GM06990 (cell line): ENCODE data around the gene FOXD2.

Source experiments
- DNase-seq: peaks from one replicate; pipeline ENCODE4 v3.0.0-alpha.2; 2011; ENCODE audit not compliant: insufficient read length; ENCODE audit errors: extremely low read depth
- H3K27me3 ChIP-seq: replicated peaks from 2 replicates; pipeline ENCODE4 v1.6.0; 2011; ENCODE audit warnings: low read length; ENCODE audit not compliant: control insufficient read depth, insufficient read depth
- H3K36me3 ChIP-seq: 2 replicates; pipeline ENCODE4 v1.5.1; 2011; ENCODE audit warnings: low read length; ENCODE audit not compliant: control insufficient read depth, insufficient read depth
- H3K4me3 ChIP-seq: replicated peaks from 2 replicates; pipeline ENCODE4 v1.5.1; 2011; ENCODE audit warnings: low read depth, mild to moderate bottlenecking, control low read depth, low read length
- TF ChIP-seq, protein P1 (sequence below): IDR thresholded peaks from 2 replicates; pipeline ENCODE4 v1.5.1; 2011; ENCODE audit warnings: low read length, control low read depth, mild to moderate bottlenecking, inconsistent platforms; ENCODE audit not compliant: insufficient read depth, poor library complexity, severe bottlenecking

The FOXD2 gene

DNA sequence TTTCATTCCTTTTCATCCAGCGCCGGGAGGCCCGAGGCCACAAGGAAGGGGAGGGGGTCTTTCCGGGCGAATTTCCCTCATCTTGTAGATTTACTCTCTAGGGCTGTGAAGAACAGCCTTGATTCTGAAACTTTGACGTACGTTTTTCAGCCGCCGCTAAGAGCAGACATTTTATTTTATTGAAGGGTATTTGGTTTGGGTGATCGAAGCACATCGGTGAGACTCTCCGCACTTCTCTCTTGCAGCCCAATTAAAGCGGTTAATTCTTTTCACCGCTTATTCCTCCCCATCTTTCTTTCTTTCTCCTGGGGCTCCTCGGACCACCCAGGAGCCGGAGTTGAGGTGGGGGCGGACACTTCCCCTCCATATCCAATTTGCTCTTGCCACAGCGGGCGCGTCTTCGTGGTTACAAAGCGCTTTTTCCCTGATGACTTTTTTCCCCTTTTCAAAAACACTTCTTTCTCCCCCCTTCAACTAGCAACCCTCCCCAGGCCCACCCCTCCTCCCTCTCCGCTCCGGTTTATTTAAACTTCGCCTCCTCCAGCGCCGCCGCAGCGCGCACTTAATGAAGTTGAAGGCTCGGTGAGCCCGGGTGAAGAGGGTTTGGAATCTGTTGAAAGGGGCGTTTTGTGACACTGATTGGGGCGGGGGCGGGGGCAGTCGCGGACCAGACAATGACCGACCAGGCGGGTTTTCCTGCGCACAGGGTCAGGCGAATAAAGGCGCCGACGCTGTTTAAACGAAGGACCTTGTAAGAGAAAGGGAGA, 5.9 kb downstream of the FOXD2 start:
- DNase-seq: no peak
- Histone ChIP-seq H3K27me3 (peaks cover 2% of the 10 kb centered on the region; the same call in 1 of the 2 replicates), H3K36me3 (no peaks in the 10 kb centered on the region), H3K4me3 (no peak overlapping the region)
- TF ChIP-seq, protein P1, sequence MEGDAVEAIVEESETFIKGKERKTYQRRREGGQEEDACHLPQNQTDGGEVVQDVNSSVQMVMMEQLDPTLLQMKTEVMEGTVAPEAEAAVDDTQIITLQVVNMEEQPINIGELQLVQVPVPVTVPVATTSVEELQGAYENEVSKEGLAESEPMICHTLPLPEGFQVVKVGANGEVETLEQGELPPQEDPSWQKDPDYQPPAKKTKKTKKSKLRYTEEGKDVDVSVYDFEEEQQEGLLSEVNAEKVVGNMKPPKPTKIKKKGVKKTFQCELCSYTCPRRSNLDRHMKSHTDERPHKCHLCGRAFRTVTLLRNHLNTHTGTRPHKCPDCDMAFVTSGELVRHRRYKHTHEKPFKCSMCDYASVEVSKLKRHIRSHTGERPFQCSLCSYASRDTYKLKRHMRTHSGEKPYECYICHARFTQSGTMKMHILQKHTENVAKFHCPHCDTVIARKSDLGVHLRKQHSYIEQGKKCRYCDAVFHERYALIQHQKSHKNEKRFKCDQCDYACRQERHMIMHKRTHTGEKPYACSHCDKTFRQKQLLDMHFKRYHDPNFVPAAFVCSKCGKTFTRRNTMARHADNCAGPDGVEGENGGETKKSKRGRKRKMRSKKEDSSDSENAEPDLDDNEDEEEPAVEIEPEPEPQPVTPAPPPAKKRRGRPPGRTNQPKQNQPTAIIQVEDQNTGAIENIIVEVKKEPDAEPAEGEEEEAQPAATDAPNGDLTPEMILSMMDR: no peak

DNA sequence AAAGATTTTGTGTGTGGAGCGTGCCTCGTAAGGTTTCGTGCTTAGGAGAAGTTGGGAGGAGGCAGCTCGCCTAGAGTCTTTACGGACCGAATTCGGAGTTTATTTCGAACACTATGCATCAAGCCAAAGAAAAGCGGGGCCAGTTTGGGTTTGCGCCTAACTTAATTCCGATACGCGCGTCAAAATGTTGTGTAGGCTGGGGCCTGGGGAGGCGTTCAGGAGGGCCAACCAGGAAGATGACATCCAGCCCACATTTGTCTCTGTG, 6.4 kb downstream of the FOXD2 start:
- no peak overlapping the region for H3K4me3 ChIP-seq
- H3K27me3 ChIP-seq: peaks cover 2% of the 10 kb centered on the region; the same call in 1 of the 2 replicates
- TF ChIP-seq, protein P1: no peak
- no peak for DNase-seq
- no peaks in the 10 kb centered on the region for H3K36me3 ChIP-seq

DNA sequence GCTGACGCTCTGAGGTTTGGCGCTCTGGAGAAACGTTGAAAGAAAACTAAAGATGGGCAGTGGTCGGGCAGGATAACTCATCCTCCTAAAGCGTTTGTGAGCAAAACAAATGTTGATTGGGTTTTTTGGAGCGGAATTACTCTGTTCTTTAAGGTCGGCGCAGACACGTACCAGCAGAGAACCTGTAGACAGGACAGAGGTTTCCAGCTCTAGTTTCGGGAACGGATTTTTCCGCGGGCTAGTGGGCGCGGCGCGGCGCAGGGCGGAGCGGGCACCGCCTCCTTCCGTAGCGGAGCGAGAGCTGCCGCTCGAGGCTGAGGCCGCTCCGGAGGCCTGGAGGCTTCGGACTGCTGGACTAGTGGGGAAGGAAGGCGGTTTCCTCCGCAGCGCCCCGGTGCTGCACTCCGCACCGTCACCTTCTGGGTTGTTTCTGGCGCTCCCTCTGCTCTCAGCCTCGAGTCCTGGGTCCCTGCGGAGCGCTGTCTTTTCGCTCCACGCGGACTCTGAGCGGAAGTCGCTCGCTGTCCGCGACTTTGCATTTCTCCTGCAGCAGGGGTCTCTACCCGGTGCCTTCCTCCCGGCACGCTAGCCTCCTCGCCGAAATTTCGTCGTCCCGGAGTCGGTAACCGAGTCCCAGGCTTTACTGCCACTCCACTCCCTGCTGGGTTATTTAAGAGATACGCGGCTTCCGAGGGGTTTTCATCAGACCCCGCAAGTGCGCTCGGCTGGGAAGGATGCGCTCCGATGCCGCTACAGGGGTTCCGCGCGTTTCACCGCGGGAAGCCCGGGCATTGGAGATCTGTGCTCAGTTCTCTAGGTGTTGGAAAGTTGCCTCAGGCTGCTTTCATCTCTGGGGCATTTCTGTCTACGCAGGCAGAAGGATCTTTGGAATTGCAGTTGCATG, 7.0 kb downstream of the FOXD2 start:
- peak overlapping the region; percentile 15 for H3K4me3 ChIP-seq
- TF ChIP-seq, protein P1: no peak
- H3K27me3 ChIP-seq: peaks cover 2% of the 10 kb centered on the region; the same call in 1 of the 2 replicates
- no peak for DNase-seq
- no peaks in the 10 kb centered on the region for H3K36me3 ChIP-seq

DNA sequence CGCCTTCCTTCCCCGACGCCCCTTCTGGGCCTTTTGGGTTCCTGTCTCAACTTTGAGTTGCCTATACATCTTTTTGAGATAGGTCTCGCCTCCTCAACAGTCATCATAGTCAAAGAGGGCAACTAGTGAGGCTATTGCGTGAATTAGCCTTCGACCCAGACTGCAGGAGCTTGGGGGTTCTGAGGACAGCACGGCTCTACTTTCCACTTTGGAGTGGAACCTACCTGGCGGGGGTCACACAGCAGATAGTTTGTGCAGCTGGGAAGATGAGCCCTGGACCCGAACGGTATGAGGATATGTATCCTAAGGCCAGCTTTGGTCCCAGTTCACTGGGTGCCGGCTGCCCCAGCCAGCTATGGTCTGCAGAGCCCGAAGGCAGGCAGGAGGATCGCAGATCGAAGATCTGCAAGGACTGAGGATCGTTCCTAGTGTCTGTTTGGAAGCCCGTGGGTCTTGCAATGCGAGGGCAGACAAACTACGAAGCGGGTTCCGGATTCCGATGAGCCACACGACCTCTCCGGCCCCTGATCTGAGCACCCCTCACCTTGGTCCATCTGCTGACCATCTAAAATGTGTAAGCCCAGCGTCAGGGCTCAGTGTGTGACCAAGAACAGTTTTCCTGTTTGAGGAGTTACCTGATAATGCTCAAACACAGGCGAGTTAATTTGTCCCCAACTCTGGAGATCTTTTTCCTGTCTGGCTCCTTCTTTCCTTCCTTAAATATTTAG, 8.1 kb downstream of the FOXD2 start:
- Histone ChIP-seq H3K36me3 (no peaks in the 10 kb centered on the region), H3K27me3 (peaks cover 2% of the 10 kb centered on the region), H3K4me3 (no peak overlapping the region)
- TF ChIP-seq, protein P1: no peak
- DNase-seq: no peak

DNA sequence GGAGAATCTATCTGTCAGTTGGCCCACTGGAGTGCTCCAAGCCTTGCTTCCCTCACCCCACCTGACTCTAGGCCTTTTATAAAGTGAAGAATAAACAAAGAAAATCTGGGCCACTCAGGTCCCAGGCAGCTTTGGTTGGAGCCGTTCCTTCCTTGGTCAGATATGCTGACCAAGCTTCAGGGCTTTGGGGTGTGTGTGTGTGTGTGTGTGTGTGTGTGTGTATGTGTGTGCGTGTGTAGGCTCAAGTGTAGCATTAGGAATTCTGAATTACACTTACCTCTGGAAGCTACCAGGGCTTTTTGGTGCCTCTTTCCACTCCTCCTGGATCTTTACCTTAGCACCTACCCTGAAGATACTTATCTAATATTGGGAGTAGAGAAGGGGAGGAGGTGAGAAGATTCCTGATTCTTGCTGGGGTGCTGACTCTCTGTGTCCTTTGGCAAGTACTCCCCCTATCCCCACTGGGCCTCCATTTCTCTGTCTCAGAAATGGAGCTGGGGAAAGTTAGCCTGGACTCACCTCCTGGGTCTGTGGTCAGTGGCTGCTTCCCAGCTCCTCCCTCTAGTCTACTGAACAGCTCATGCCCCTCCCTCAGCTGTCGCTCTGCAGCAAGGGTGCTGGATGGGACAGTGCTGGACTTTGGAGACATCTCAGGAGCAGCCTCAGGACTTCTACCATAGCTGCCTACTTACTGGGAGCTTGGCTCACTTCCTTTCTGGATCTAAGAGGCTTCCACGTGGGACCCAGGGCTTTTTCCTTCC, 10.8 kb downstream of the FOXD2 start:
- TF ChIP-seq, protein P1: no peak
- Histone ChIP-seq H3K4me3 (no peak overlapping the region), H3K27me3 (peaks cover 2% of the 10 kb centered on the region), H3K36me3 (no peaks in the 10 kb centered on the region)
- no peak for DNase-seq
